ENCODE measurements around the gene NTHL1. TPM values are rescaled to one million over a fixed set of nuclear protein-coding genes. Genes with fewer than 3 reads are reported as not detected.

Gene NTHL1
- total and polyA plus RNA-seq, 3 experiments from 2014 or later = 16.3 to 29.5 (median 28.7) TPM

GRCh38 chr16:2008631-2009163, 38.9 kb downstream of the NTHL1 start:
- no peaks in the 10 kb centered on the region for H3K9me3 ChIP-seq (ENCODE audit: low read length)
- Mint-ChIP-seq H3K9me3 (no peaks in the 10 kb centered on the region), H3K36me3 (peaks cover 0 to 14% (median 0%) of the 10 kb centered on the region in 3 donors), H3K27ac (peak overlapping the region; percentile 62 to 97 (median 92)), H3K27me3 (no peaks in the 10 kb centered on the region), H3K4me1 (peaks cover 28 to 56% (median 30%) of the 10 kb centered on the region in 3 donors), H3K4me3 (peak overlapping the region; percentile 74 to 93 (median 88))
- no peaks in the 10 kb centered on the region for H3K36me3 ChIP-seq (ENCODE audit: insufficient read depth, low read length)
- peak in 2 of 5 donors; percentile 31 to 35 for DNase-seq
- H3K27ac ChIP-seq (ENCODE audit: low read depth, low read length) = peak overlapping the region; percentile 79
- ChIA-PET CTCF (interaction anchor here (1.2 kb wide), 1 partner anchor 14 kb away, joined by 3 read pairs; no protein-coding TSS in a partner anchor), POLR2A (interaction anchor here (0.7 to 1.1 kb wide), 4 partner anchors 15 to 44 kb away, joined by 3 to 4 read pairs (median 4); partner anchors contain the start of gene RPS2)
- no peaks in the 10 kb centered on the region for H3K27me3 ChIP-seq (ENCODE audit: insufficient read depth, low read length, poor library complexity, severe bottlenecking)
- H3K4me1 ChIP-seq (ENCODE audit: insufficient read depth, low read length) = peaks cover 42% of the 10 kb centered on the region
- peak overlapping the region; percentile 69 for H3K4me3 ChIP-seq (ENCODE audit: low read length)

- H3K4me1 ChIP-seq (ENCODE audit: insufficient read depth, low read length) = peaks cover 42% of the 10 kb centered on the region
- peak overlapping the region; percentile 79 for H3K27ac ChIP-seq (ENCODE audit: low read depth, low read length)
- Mint-ChIP-seq H3K4me1 (peaks cover 28 to 59% (median 30%) of the 10 kb centered on the region in 3 donors), H3K36me3 (peaks cover 0 to 14% (median 0%) of the 10 kb centered on the region in 3 donors), H3K27ac (peak overlapping the region; percentile 62 to 97 (median 92)), H3K4me3 (peak overlapping the region; percentile 74 to 93 (median 88)), H3K9me3 (no peaks in the 10 kb centered on the region), H3K27me3 (no peaks in the 10 kb centered on the region)
- no peaks in the 10 kb centered on the region for H3K9me3 ChIP-seq (ENCODE audit: low read length)
- DNase-seq = peak in 1 of 5 donors; percentile 37
- H3K27me3 ChIP-seq (ENCODE audit: insufficient read depth, low read length, poor library complexity, severe bottlenecking) = no peaks in the 10 kb centered on the region
- CTCF ChIA-PET = interaction anchor here (1.2 kb wide), 1 partner anchor 14 kb away, joined by 3 read pairs; no protein-coding TSS in a partner anchor
- POLR2A ChIA-PET = interaction anchor here (1.0 to 1.1 kb wide), 2 partner anchors 14 to 17 kb away, joined by 3 to 4 read pairs; no protein-coding TSS in a partner anchor
- H3K4me3 ChIP-seq (ENCODE audit: low read length) = peak overlapping the region; percentile 69
- no peaks in the 10 kb centered on the region for H3K36me3 ChIP-seq (ENCODE audit: insufficient read depth, low read length)
These were observed 39.6 kb downstream of the NTHL1 start for GRCh38 chr16:2008009-2008526.

- Mint-ChIP-seq H3K4me3 (peak overlapping the region; percentile 74 to 93 (median 88)), H3K4me1 (peaks cover 28 to 61% (median 30%) of the 10 kb centered on the region in 3 donors), H3K36me3 (peaks cover 0 to 17% (median 0%) of the 10 kb centered on the region in 3 donors), H3K27ac (peak overlapping the region; percentile 62 to 97 (median 90)), H3K9me3 (no peaks in the 10 kb centered on the region), H3K27me3 (no peaks in the 10 kb centered on the region)
- Histone ChIP-seq H3K27ac (ENCODE audit: low read depth, low read length) (peak overlapping the region; percentile 79), H3K4me3 (ENCODE audit: low read length) (peak overlapping the region; percentile 69), H3K36me3 (ENCODE audit: insufficient read depth, low read length) (peaks cover 4% of the 10 kb centered on the region), H3K4me1 (ENCODE audit: insufficient read depth, low read length) (peaks cover 42% of the 10 kb centered on the region), H3K27me3 (ENCODE audit: insufficient read depth, low read length, poor library complexity, severe bottlenecking) (no peaks in the 10 kb centered on the region), H3K9me3 (ENCODE audit: low read length) (no peaks in the 10 kb centered on the region)
- ChIA-PET POLR2A (interaction anchor here (1.1 kb wide), 1 partner anchor 16 kb away, joined by 4 read pairs; no protein-coding TSS in a partner anchor), CTCF (interaction anchor here (1.2 kb wide), 1 partner anchor 15 kb away, joined by 3 read pairs; no protein-coding TSS in a partner anchor)
- DNase-seq = no peak
These were observed 40.4 kb downstream of the NTHL1 start for GRCh38 chr16:2007081-2007836.

- H3K36me3 ChIP-seq (ENCODE audit: insufficient read depth, low read length) = peaks cover 10% of the 10 kb centered on the region
- Mint-ChIP-seq H3K36me3 (peaks cover 0 to 24% (median 0%) of the 10 kb centered on the region in 3 donors), H3K27me3 (no peaks in the 10 kb centered on the region), H3K4me1 (peaks cover 28 to 62% (median 30%) of the 10 kb centered on the region in 3 donors), H3K27ac (peak overlapping the region in 4 of 8 donors; percentile 55 to 84 (median 72)), H3K4me3 (peak overlapping the region in 3 of 7 donors; percentile 37 to 83 (median 64)), H3K9me3 (no peaks in the 10 kb centered on the region)
- no peak for DNase-seq
- CTCF ChIA-PET = interaction anchor here (1.2 kb wide), 1 partner anchor 149 kb away, joined by 3 read pairs; no protein-coding TSS in a partner anchor
- H3K27ac ChIP-seq (ENCODE audit: low read depth, low read length) = no peak overlapping the region
- H3K27me3 ChIP-seq (ENCODE audit: insufficient read depth, low read length, poor library complexity, severe bottlenecking) = no peaks in the 10 kb centered on the region
- peaks cover 42% of the 10 kb centered on the region for H3K4me1 ChIP-seq (ENCODE audit: insufficient read depth, low read length)
- H3K4me3 ChIP-seq (ENCODE audit: low read length) = no peak overlapping the region
- POLR2A ChIA-PET = no interaction called here
- no peaks in the 10 kb centered on the region for H3K9me3 ChIP-seq (ENCODE audit: low read length)
These were observed 41.3 kb downstream of the NTHL1 start for GRCh38 chr16:2006317-2006716.

GRCh38 chr16:2005646-2006045, 42.0 kb downstream of the NTHL1 start:
- ChIA-PET POLR2A (interaction anchor here (0.8 kb wide), 1 partner anchor 41 kb away, joined by 3 read pairs; the partner anchor contains the start of gene RPS2), CTCF (interaction anchor here (1.2 to 3.1 kb wide), 2 partner anchors 135 to 149 kb away, joined by 3 to 23 read pairs; no protein-coding TSS in a partner anchor)
- peaks cover 0 to 31% (median 2%) of the 10 kb centered on the region in 3 donors for H3K36me3 Mint-ChIP-seq
- peak overlapping the region in 2 of 7 donors; percentile 44 to 71 for H3K4me3 Mint-ChIP-seq
- Histone ChIP-seq H3K27ac (ENCODE audit: low read depth, low read length) (no peak overlapping the region), H3K9me3 (ENCODE audit: low read length) (no peaks in the 10 kb centered on the region), H3K27me3 (ENCODE audit: insufficient read depth, low read length, poor library complexity, severe bottlenecking) (no peaks in the 10 kb centered on the region), H3K4me1 (ENCODE audit: insufficient read depth, low read length) (peaks cover 40% of the 10 kb centered on the region), H3K36me3 (ENCODE audit: insufficient read depth, low read length) (peaks cover 12% of the 10 kb centered on the region), H3K4me3 (ENCODE audit: low read length) (no peak overlapping the region)
- H3K9me3 Mint-ChIP-seq = no peaks in the 10 kb centered on the region
- DNase-seq = no peak
- peak overlapping the region in 1 of 8 donors; percentile 54 for H3K27ac Mint-ChIP-seq
- no peaks in the 10 kb centered on the region for H3K27me3 Mint-ChIP-seq
- peaks cover 28 to 62% (median 30%) of the 10 kb centered on the region in 3 donors for H3K4me1 Mint-ChIP-seq

- Histone ChIP-seq H3K4me3 (ENCODE audit: low read length) (no peak overlapping the region), H3K4me1 (ENCODE audit: insufficient read depth, low read length) (peaks cover 33% of the 10 kb centered on the region), H3K27ac (ENCODE audit: low read depth, low read length) (no peak overlapping the region), H3K9me3 (ENCODE audit: low read length) (no peaks in the 10 kb centered on the region), H3K36me3 (ENCODE audit: insufficient read depth, low read length) (peaks cover 12% of the 10 kb centered on the region), H3K27me3 (ENCODE audit: insufficient read depth, low read length, poor library complexity, severe bottlenecking) (no peaks in the 10 kb centered on the region)
- peaks cover 22 to 56% (median 24%) of the 10 kb centered on the region in 3 donors for H3K4me1 Mint-ChIP-seq
- no peak for DNase-seq
- POLR2A ChIA-PET = interaction anchor here (0.6 to 0.9 kb wide), 4 partner anchors 11 to 168 kb away, joined by 3 read pairs; partner anchors contain the start of gene RPS2
- H3K4me3 Mint-ChIP-seq = no peak overlapping the region
- H3K36me3 Mint-ChIP-seq = peaks cover 0 to 34% (median 2%) of the 10 kb centered on the region in 3 donors
- no peaks in the 10 kb centered on the region for H3K27me3 Mint-ChIP-seq
- CTCF ChIA-PET = interaction anchor here (0.8 to 3.1 kb wide), 8 partner anchors 11 to 246 kb away, joined by 3 to 23 read pairs (median 4); partner anchors contain the start of genes ECI1, RPS2, TBL3 and TRAF7
- H3K9me3 Mint-ChIP-seq = no peaks in the 10 kb centered on the region
- peak overlapping the region in 1 of 8 donors; percentile 54 for H3K27ac Mint-ChIP-seq
These were observed 42.7 kb downstream of the NTHL1 start for GRCh38 chr16:2004795-2005517.
